T-cell (primary cell): ENCODE data around the gene TTC12. TPM values are rescaled to one million over a fixed set of nuclear protein-coding genes. Genes with fewer than 3 reads are reported as not detected.

Experiments
- ATAC-seq, 4 experiments: fragments of 200-7000 bp in 3 of 4; fragments of 150-1000 bp in 1 of 4; cut with Tn5 transposase; replicated peaks in 1 of 4; 1 replicate in 3 of 4; 2 replicates in 1 of 4; pipeline ENCODE4 v1.10.0; 2021; ENCODE audit warnings: moderate library complexity in 3 of 4, mild to moderate bottlenecking in 2 of 4, moderate number of reproducible peaks in 1 of 4
- CTCF ChIA-PET, 2 donors: fragments of 300-600 bp; sonication (Branson Sonifier 250); formaldehyde crosslinking; loops; one replicate each; lab custom pipeline; 2022; ENCODE audit warnings: antibody characterized with exemption in 2 of 2; lab: Charles Lee
- POLR2A ChIA-PET, 2 donors: fragments of 300-600 bp; sonication (Branson Sonifier 250); formaldehyde crosslinking; loops; one replicate each; lab custom pipeline; 2022; ENCODE audit warnings: antibody characterized with exemption in 2 of 2; lab: Charles Lee
- DNase-seq, 35 experiments: peaks; one replicate each; pipeline versions ENCODE4 v3.0.0 to v3.0.0-alpha.2; 2013 to 2023
- H3K27ac ChIP-seq: one replicate; pipeline ENCODE4 v1.5.1; 2013; ENCODE audit warnings: low read length
- H3K27me3 ChIP-seq, 2 experiments: replicated peaks in 1 of 2; 1 replicate in 1 of 2; 2 replicates in 1 of 2; pipeline versions ENCODE4 v1.6.1 to v1.7.0; 2013; ENCODE audit warnings: low read length in 1 of 2, mixed read lengths in 1 of 2; ENCODE audit not compliant: control insufficient read depth in 2 of 2, insufficient read depth in 2 of 2; ENCODE audit errors: extremely low read depth in 1 of 2
- H3K36me3 ChIP-seq, 2 donors: 1 replicate in 1 of 2; 2 replicates in 1 of 2; pipeline versions ENCODE4 v1.6.1 to v1.7.0; 2013; ENCODE audit warnings: low read length in 1 of 2; ENCODE audit not compliant: control insufficient read depth in 2 of 2, insufficient read depth in 1 of 2; ENCODE audit errors: extremely low read depth in 1 of 2
- H3K4me1 ChIP-seq, 2 experiments: 1 replicate in 1 of 2; 2 replicates in 1 of 2; pipeline versions ENCODE4 v1.6.1 to v1.7.0; 2013; ENCODE audit warnings: low read length in 2 of 2, mixed read lengths in 1 of 2; ENCODE audit not compliant: insufficient read depth in 2 of 2, control insufficient read depth in 1 of 2; ENCODE audit errors: extremely low read depth in 1 of 2
- H3K4me3 ChIP-seq, 2 donors: 1 replicate in 1 of 2; 2 replicates in 1 of 2; pipeline versions ENCODE4 v1.5.1 to v1.7.0; 2013; ENCODE audit warnings: mild to moderate bottlenecking in 2 of 2, low read length in 1 of 2, moderate library complexity in 1 of 2; ENCODE audit not compliant: control insufficient read depth in 1 of 2; ENCODE audit errors: extremely low read depth in 1 of 2
- H3K9me3 ChIP-seq: 2 replicates; pipeline ENCODE4 v1.7.0; 2013
- H3K27ac Mint-ChIP-seq, 2 donors: one replicate each; pipeline ENCODE4 v1.8.0; 2020 to 2021; ENCODE audit warnings: mild to moderate bottlenecking in 2 of 2, mixed read lengths in 2 of 2
- H3K27me3 Mint-ChIP-seq, 2 donors: one replicate each; pipeline ENCODE4 v1.8.0; 2021 to 2022; ENCODE audit warnings: mixed read lengths in 2 of 2
- H3K36me3 Mint-ChIP-seq: one replicate; pipeline ENCODE4 v1.8.0; 2021; ENCODE audit warnings: mixed read lengths
- H3K4me1 Mint-ChIP-seq, 3 donors: one replicate each; pipeline ENCODE4 v1.8.0; 2020 to 2022; ENCODE audit warnings: mixed read lengths in 3 of 3, mild to moderate bottlenecking in 1 of 3
- H3K4me3 Mint-ChIP-seq, 3 donors: one replicate each; pipeline ENCODE4 v1.8.0; 2020 to 2022; ENCODE audit warnings: mild to moderate bottlenecking in 3 of 3, mixed read lengths in 3 of 3, moderate library complexity in 3 of 3
- H3K9me3 Mint-ChIP-seq, 3 donors: one replicate each; pipeline ENCODE4 v1.8.0; 2020 to 2022; ENCODE audit warnings: mixed read lengths in 3 of 3
- WGBS: methylation state at CpG from one replicate; pipeline ENCODE4 v1.1.5; 2013; ENCODE audit warnings: missing lambda C conversion rate; ENCODE audit not compliant: insufficient coverage; 5-methylcytosine and 5-hydroxymethylcytosine counted together
- total RNA-seq, 35 experiments: library from RNA in 6 of 35; stranded (reverse) in 6 of 35; fragments of 120-200 nt in 1 of 35; gene quantifications; one replicate each; pipeline versions ENCODE4 v1.2.1 to v1.2.4 and lab custom pipeline; 2013 to 2026

TTC12 gene
- total RNA-seq, 5 donors from 2014 or later (not counting 1 experiment from before 2014, with no cell fraction given): 29.0 to 63.8 (median 45.2) TPM

GRCh38 chr11:113276466-113276865 is 37.9 kb upstream of the TTC12 start:
- DNase-seq (no peak), ATAC-seq (no peak)
- Mint-ChIP-seq H3K9me3 (no peaks in the 10 kb centered on the region), H3K27ac (no peak overlapping the region), H3K27me3 (peaks cover 0 to 3% of the 10 kb centered on the region in 2 donors), H3K36me3 (no peaks in the 10 kb centered on the region), H3K4me3 (no peak overlapping the region), H3K4me1 (no peaks in the 10 kb centered on the region)
- no CpG with 5 or more reads among the region's 2 CpGs for WGBS
- no peaks in the 10 kb centered on the region for H3K9me3 ChIP-seq
- POLR2A ChIA-PET: no interaction called here
- CTCF ChIA-PET: interaction anchor here in 1 of 2 donors (0.7 to 1.3 kb wide), 2 partner anchors 13 to 18 kb away, joined by 3 read pairs; no protein-coding TSS in a partner anchor
- H3K27ac ChIP-seq: no peak overlapping the region
- no peaks in the 10 kb centered on the region for H3K4me1 ChIP-seq
- no peak overlapping the region for H3K4me3 ChIP-seq
- H3K36me3 ChIP-seq: no peaks in the 10 kb centered on the region
- peaks cover 0 to 9% of the 10 kb centered on the region in 2 experiments for H3K27me3 ChIP-seq

- Mint-ChIP-seq H3K27ac (no peak overlapping the region), H3K4me1 (no peaks in the 10 kb centered on the region), H3K9me3 (no peaks in the 10 kb centered on the region), H3K27me3 (peaks cover 0 to under 1% of the 10 kb centered on the region in 2 donors), H3K4me3 (no peak overlapping the region), H3K36me3 (no peaks in the 10 kb centered on the region)
- POLR2A ChIA-PET: no interaction called here
- Histone ChIP-seq H3K27ac (no peak overlapping the region), H3K4me3 (no peak overlapping the region), H3K27me3 (peaks cover 0 to 6% of the 10 kb centered on the region in 2 experiments), H3K36me3 (no peaks in the 10 kb centered on the region), H3K4me1 (no peaks in the 10 kb centered on the region), H3K9me3 (no peaks in the 10 kb centered on the region)
- no CpG with 5 or more reads among the region's 5 CpGs for WGBS
- CTCF ChIA-PET: no interaction called here
- no peak for ATAC-seq
- DNase-seq: no peak
These were observed 36.5 kb upstream of the TTC12 start for GRCh38 chr11:113277907-113278306.

- Mint-ChIP-seq H3K36me3 (no peaks in the 10 kb centered on the region), H3K4me1 (no peaks in the 10 kb centered on the region), H3K4me3 (no peak overlapping the region), H3K27ac (no peak overlapping the region), H3K9me3 (no peaks in the 10 kb centered on the region), H3K27me3 (no peaks in the 10 kb centered on the region)
- 100% methylated on average over 5 of the region's 9 CpGs for whole genome bisulfite sequencing
- no peak overlapping the region for H3K27ac ChIP-seq
- no peaks in the 10 kb centered on the region for H3K9me3 ChIP-seq
- no peaks in the 10 kb centered on the region for H3K36me3 ChIP-seq
- H3K27me3 ChIP-seq: peaks cover 0 to 6% of the 10 kb centered on the region in 2 experiments
- H3K4me1 ChIP-seq: no peaks in the 10 kb centered on the region
- CTCF ChIA-PET: no interaction called here
- no peak for ATAC-seq
- POLR2A ChIA-PET: no interaction called here
- no peak for DNase-seq
- no peak overlapping the region for H3K4me3 ChIP-seq
These were observed 35.9 kb upstream of the TTC12 start for GRCh38 chr11:113278481-113278880.

GRCh38 chr11:113278925-113279324 is 35.5 kb upstream of the TTC12 start:
- H3K36me3 ChIP-seq: no peaks in the 10 kb centered on the region
- peaks cover 0 to 6% of the 10 kb centered on the region in 2 experiments for H3K27me3 ChIP-seq
- no peak overlapping the region for H3K27ac ChIP-seq
- Mint-ChIP-seq H3K27ac (no peak overlapping the region), H3K4me3 (no peak overlapping the region), H3K27me3 (no peaks in the 10 kb centered on the region), H3K4me1 (no peaks in the 10 kb centered on the region), H3K9me3 (no peaks in the 10 kb centered on the region), H3K36me3 (no peaks in the 10 kb centered on the region)
- ATAC-seq (no peak), DNase-seq (no peak)
- H3K4me3 ChIP-seq: no peak overlapping the region
- CTCF ChIA-PET: no interaction called here
- H3K4me1 ChIP-seq: no peaks in the 10 kb centered on the region
- H3K9me3 ChIP-seq: no peaks in the 10 kb centered on the region
- POLR2A ChIA-PET: no interaction called here
- WGBS: no CpG with 5 or more reads among the region's 4 CpGs

- POLR2A ChIA-PET: no interaction called here
- CTCF ChIA-PET: no interaction called here
These were observed 34.8 kb upstream of the TTC12 start for GRCh38 chr11:113279591-113279990.

GRCh38 chr11:113281052-113281725 is 33.2 kb upstream of the TTC12 start:
- no peaks in the 10 kb centered on the region for H3K36me3 ChIP-seq
- Mint-ChIP-seq H3K4me1 (no peaks in the 10 kb centered on the region), H3K27me3 (no peaks in the 10 kb centered on the region), H3K9me3 (no peaks in the 10 kb centered on the region), H3K4me3 (no peak overlapping the region), H3K36me3 (no peaks in the 10 kb centered on the region), H3K27ac (no peak overlapping the region)
- ChIA-PET CTCF (no interaction called here), POLR2A (no interaction called here)
- ATAC-seq (no peak), DNase-seq (no peak)
- H3K9me3 ChIP-seq: no peaks in the 10 kb centered on the region
- no peak overlapping the region for H3K4me3 ChIP-seq
- H3K27ac ChIP-seq: no peak overlapping the region
- H3K27me3 ChIP-seq: no peaks in the 10 kb centered on the region
- WGBS: 82% methylated on average over 2 of the region's 2 CpGs
- H3K4me1 ChIP-seq: no peaks in the 10 kb centered on the region

More at GRCh38 chr11:113279591-113279990, 34.8 kb upstream of the TTC12 start:
- H3K4me3 ChIP-seq: no peak overlapping the region
- Mint-ChIP-seq H3K27ac (no peak overlapping the region), H3K4me1 (no peaks in the 10 kb centered on the region), H3K27me3 (no peaks in the 10 kb centered on the region), H3K36me3 (no peaks in the 10 kb centered on the region), H3K4me3 (no peak overlapping the region), H3K9me3 (no peaks in the 10 kb centered on the region)
- H3K36me3 ChIP-seq: no peaks in the 10 kb centered on the region
- no peak for DNase-seq
- ATAC-seq: no peak
- H3K27ac ChIP-seq: no peak overlapping the region
- H3K9me3 ChIP-seq: no peaks in the 10 kb centered on the region
- H3K4me1 ChIP-seq: no peaks in the 10 kb centered on the region
- H3K27me3 ChIP-seq: no peaks in the 10 kb centered on the region
- no CpG with 5 or more reads among the region's 3 CpGs for whole genome bisulfite sequencing
